CD14-positive monocyte (primary cell): ENCODE results near the gene UBR2. TPM values are rescaled to one million over a fixed set of nuclear protein-coding genes. Genes with fewer than 3 reads are reported as not detected.
A peak's percentile ranks its signal among the peaks of the same experiment; 100 is the strongest.
"Not testable (repeated sequence)": the region's sequence is repeated elsewhere in the genome, so short reads cannot be mapped to it uniquely, and the experiment has no call there.

Experiments used
- DNase-seq, 3 donors: peaks; one replicate each; pipeline ENCODE4 v3.0.0-alpha.2; 2011 to 2022
- H2AFZ ChIP-seq: 2 replicates; pipeline ENCODE4 v1.6.0; 2012; ENCODE audit warnings: mild to moderate bottlenecking, low read depth, low read length, inconsistent platforms; ENCODE audit not compliant: insufficient read depth, poor library complexity, severe bottlenecking
- H3K27ac ChIP-seq, 2 donors: 1 replicate in 1 of 2; 2 replicates in 1 of 2; pipeline ENCODE4 v1.5.1; 2012 to 2013; ENCODE audit warnings: low read length in 2 of 2, control low read depth in 1 of 2, inconsistent platforms in 1 of 2, low read depth in 1 of 2, mild to moderate bottlenecking in 1 of 2
- H3K27me3 ChIP-seq, 2 donors: one replicate each; pipeline versions ENCODE4 v1.6.0 to v1.6.1; 2011 to 2013; ENCODE audit warnings: low read length in 2 of 2; ENCODE audit not compliant: control insufficient read depth in 2 of 2, insufficient read depth in 2 of 2
- H3K36me3 ChIP-seq, 2 donors: replicated peaks in 1 of 2; 1 replicate in 1 of 2; 2 replicates in 1 of 2; pipeline versions ENCODE4 v1.5.1 to v1.6.1; 2012 to 2013; ENCODE audit warnings: low read length in 2 of 2, control low read depth in 1 of 2, inconsistent platforms in 1 of 2, mild to moderate bottlenecking in 1 of 2; ENCODE audit not compliant: insufficient read depth in 2 of 2, control insufficient read depth in 1 of 2
- H3K4me1 ChIP-seq, 2 donors: 1 replicate in 1 of 2; 2 replicates in 1 of 2; pipeline versions ENCODE4 v1.5.1 to v1.6.1; 2012 to 2013; ENCODE audit warnings: low read length in 2 of 2, control low read depth in 1 of 2, inconsistent platforms in 1 of 2, mild to moderate bottlenecking in 1 of 2, moderate library complexity in 1 of 2; ENCODE audit not compliant: insufficient read depth in 2 of 2, control insufficient read depth in 1 of 2
- H3K4me2 ChIP-seq: replicated peaks from 2 replicates; pipeline ENCODE3; 2012; ENCODE audit warnings: low read length, moderate library complexity, mild to moderate bottlenecking; ENCODE audit not compliant: poor library complexity, severe bottlenecking; ENCODE audit errors: extremely low read depth
- H3K4me3 ChIP-seq, 3 experiments: fragments of 200-600 bp in 1 of 3; sonication (generic) in 1 of 3; replicated peaks in 1 of 3; 1 replicate in 2 of 3; 2 replicates in 1 of 3; pipeline ENCODE4 v1.5.1; 2011 to 2013; ENCODE audit warnings: low read length in 3 of 3, mild to moderate bottlenecking in 3 of 3, control low read depth in 2 of 3, low read depth in 2 of 3, inconsistent platforms in 1 of 3, moderate library complexity in 1 of 3
- H3K79me2 ChIP-seq: 2 replicates; pipeline ENCODE4 v1.6.0; 2012; ENCODE audit warnings: mild to moderate bottlenecking, control low read depth, inconsistent platforms, low read length, moderate library complexity; ENCODE audit not compliant: insufficient read depth
- H3K9ac ChIP-seq: 2 replicates; pipeline ENCODE4 v1.6.0; 2017; ENCODE audit warnings: low read length, mild to moderate bottlenecking; ENCODE audit not compliant: insufficient read depth, poor library complexity, severe bottlenecking
- H3K9me3 ChIP-seq, 2 donors: replicated peaks in 1 of 2; 1 replicate in 1 of 2; 2 replicates in 1 of 2; pipeline versions ENCODE4 v1.5.1 to v1.6.1; 2012 to 2013; ENCODE audit warnings: low read length in 2 of 2, control low read depth in 1 of 2; ENCODE audit not compliant: control insufficient read depth in 1 of 2, insufficient read depth in 1 of 2
- H4K20me1 ChIP-seq: 2 replicates; pipeline ENCODE4 v1.6.0; 2012; ENCODE audit warnings: mild to moderate bottlenecking, low read length, control low read depth, moderate library complexity; ENCODE audit not compliant: insufficient read depth
- H3K27ac Mint-ChIP-seq, 7 donors: one replicate each; pipeline ENCODE4 v1.8.0; 2020; ENCODE audit warnings: mild to moderate bottlenecking in 7 of 7, mixed read lengths in 7 of 7, moderate library complexity in 6 of 7, inconsistent platforms in 2 of 7
- H3K27me3 Mint-ChIP-seq, 3 donors: one replicate each; pipeline ENCODE4 v1.8.0; 2021 to 2022; ENCODE audit warnings: low read depth in 3 of 3, mild to moderate bottlenecking in 3 of 3, mixed read lengths in 3 of 3, moderate library complexity in 3 of 3, inconsistent platforms in 1 of 3
- H3K36me3 Mint-ChIP-seq, 2 donors: one replicate each; pipeline ENCODE4 v1.8.0; 2020; ENCODE audit warnings: mixed read lengths in 2 of 2, inconsistent platforms in 1 of 2, mild to moderate bottlenecking in 1 of 2
- H3K4me1 Mint-ChIP-seq: one replicate; pipeline ENCODE4 v1.8.0; 2020; ENCODE audit warnings: mild to moderate bottlenecking, mixed read lengths
- H3K4me3 Mint-ChIP-seq, 2 donors: one replicate each; pipeline ENCODE4 v1.8.0; 2020; ENCODE audit warnings: mild to moderate bottlenecking in 2 of 2, mixed read lengths in 2 of 2, moderate library complexity in 1 of 2
- H3K9me3 Mint-ChIP-seq, 7 donors: one replicate each; pipeline ENCODE4 v1.8.0; 2020 to 2022; ENCODE audit warnings: mixed read lengths in 7 of 7, mild to moderate bottlenecking in 6 of 7, moderate library complexity in 6 of 7, inconsistent platforms in 2 of 7
- WGBS: methylation state at CpG from one replicate; pipeline ENCODE4 v1.1.5; 2013; ENCODE audit warnings: missing lambda C conversion rate; ENCODE audit not compliant: insufficient coverage; 5-methylcytosine and 5-hydroxymethylcytosine counted together
- intact Hi-C, 2 donors: fragments of 100-400 bp; cut with micrococcal nuclease; formaldehyde crosslinking; loops; one replicate each; pipeline versions ENCODE4 v1.15.0 to v1.15.1; 2023
- polyA plus RNA-seq, 3 donors: library from polyadenylated mRNA; depleted of rRNA in 1 of 3; unstranded in 2 of 3; stranded (reverse) in 1 of 3; fragments of 300-500 nt in 2 of 3; fragments of >200 nt in 1 of 3; fragmentation: Illumina TruSeq in 2 of 3; gene quantifications; 1 replicate in 2 of 3; 2 replicates in 1 of 3; pipeline ENCODE4 v1.2.3, GENCODE V29; 2012 to 2021
- TF ChIP-seq, protein P1 (sequence below): fragments of 200-600 bp; IDR thresholded peaks from one replicate; pipeline ENCODE4 v1.8.0; 2022; ENCODE audit warnings: antibody characterized with exemption, mild to moderate bottlenecking

Gene UBR2
- polyA plus RNA-seq, 3 donors, result 9.0 to 17.8 (median 12.8) TPM

DNA sequence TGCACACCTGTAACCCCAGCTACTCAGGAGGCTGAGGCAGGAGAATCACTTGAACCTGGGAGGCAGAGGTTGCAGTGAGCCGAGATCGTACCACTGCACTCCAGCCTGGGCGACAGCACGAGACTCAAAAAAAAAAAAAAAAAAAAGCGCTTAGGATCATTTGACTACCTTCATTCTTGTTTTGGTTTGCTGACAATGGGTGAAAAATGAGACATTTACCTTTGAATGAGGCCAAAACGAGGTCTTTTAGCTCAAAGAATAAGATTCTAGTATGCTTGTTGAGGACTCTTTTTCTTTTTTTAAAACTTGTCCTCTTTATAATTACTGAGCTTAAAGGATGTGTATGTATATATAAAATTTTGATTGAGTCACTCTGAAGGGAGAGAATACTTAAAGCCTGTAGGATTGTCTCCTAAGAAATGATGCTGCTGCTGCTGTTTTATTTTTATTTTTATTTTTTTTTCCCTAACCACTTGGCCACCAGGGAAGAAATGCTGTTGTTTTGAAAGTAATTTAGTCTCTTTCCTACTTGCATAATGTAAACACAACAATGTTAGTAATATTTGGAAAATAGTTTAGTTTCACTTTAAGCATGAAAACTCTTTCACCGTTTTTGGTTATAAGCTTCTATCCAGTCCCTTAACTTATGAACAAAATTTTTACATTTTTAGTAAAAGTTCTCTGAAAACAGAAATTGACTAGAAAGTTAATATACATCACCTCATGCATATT lies 7.9 kb downstream of the UBR2 start:
- H3K27me3 Mint-ChIP-seq, result no peaks in the 10 kb centered on the region
- intact Hi-C loops, result no loop called here
- no peaks in the 10 kb centered on the region for H3K9me3 Mint-ChIP-seq
- H3K27ac Mint-ChIP-seq, result peak overlapping the region in 6 of 7 donors; percentile 50 to 94 (median 64)
- TF ChIP-seq, protein P1, sequence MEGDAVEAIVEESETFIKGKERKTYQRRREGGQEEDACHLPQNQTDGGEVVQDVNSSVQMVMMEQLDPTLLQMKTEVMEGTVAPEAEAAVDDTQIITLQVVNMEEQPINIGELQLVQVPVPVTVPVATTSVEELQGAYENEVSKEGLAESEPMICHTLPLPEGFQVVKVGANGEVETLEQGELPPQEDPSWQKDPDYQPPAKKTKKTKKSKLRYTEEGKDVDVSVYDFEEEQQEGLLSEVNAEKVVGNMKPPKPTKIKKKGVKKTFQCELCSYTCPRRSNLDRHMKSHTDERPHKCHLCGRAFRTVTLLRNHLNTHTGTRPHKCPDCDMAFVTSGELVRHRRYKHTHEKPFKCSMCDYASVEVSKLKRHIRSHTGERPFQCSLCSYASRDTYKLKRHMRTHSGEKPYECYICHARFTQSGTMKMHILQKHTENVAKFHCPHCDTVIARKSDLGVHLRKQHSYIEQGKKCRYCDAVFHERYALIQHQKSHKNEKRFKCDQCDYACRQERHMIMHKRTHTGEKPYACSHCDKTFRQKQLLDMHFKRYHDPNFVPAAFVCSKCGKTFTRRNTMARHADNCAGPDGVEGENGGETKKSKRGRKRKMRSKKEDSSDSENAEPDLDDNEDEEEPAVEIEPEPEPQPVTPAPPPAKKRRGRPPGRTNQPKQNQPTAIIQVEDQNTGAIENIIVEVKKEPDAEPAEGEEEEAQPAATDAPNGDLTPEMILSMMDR, result no peak
- Histone ChIP-seq H3K36me3 (peaks cover 28 to 38% of the 10 kb centered on the region in 2 donors), H3K27me3 (no peaks in the 10 kb centered on the region), H4K20me1 (peaks cover 69% of the 10 kb centered on the region), H3K4me2 (peak overlapping the region; percentile 30), H3K4me3 (no peak overlapping the region), H3K79me2 (peaks cover 100% of the 10 kb centered on the region), H3K4me1 (peaks cover 28 to 54% of the 10 kb centered on the region in 2 donors), H3K9me3 (no peaks in the 10 kb centered on the region), H3K27ac (peak overlapping the region in 1 of 2 donors; percentile 71), H3K9ac (no peak overlapping the region), H2AFZ (no peak overlapping the region)
- DNase-seq, result no peak
- peaks cover 35% of the 10 kb centered on the region for H3K4me1 Mint-ChIP-seq
- WGBS, result no CpG with 5 or more reads among the region's 7 CpGs
- H3K36me3 Mint-ChIP-seq, result peaks cover 36 to 47% of the 10 kb centered on the region in 2 donors
- H3K4me3 Mint-ChIP-seq, result no peak overlapping the region

DNA sequence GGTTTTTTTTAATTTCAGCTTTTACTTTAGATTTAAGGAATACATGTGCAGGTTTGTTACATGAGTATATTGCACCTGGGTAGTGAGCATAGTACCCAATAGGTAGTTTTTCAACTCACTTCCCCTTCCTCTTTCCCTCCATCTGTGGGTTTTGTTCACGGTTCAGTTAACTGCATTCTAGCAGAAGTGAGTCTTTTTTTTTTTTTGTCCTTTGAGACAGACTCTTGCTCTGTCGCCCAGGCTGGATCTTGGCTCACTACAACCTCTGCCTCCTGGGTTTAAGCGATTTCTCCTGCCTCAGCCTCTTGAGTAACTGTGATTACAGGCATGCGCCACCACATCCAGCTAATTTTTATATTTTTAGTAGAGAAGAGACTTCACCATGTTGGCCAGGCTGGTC lies 8.7 kb downstream of the UBR2 start:
- intact Hi-C loops, result no loop called here
- peak in 2 of 3 donors; percentile 44 to 53 for DNase-seq
- Mint-ChIP-seq H3K36me3 (peaks cover 33 to 45% of the 10 kb centered on the region in 2 donors), H3K9me3 (no peaks in the 10 kb centered on the region), H3K27me3 (no peaks in the 10 kb centered on the region), H3K4me1 (peaks cover 29% of the 10 kb centered on the region), H3K4me3 (peak overlapping the region; percentile 17 to 39), H3K27ac (peak overlapping the region; percentile 68 to 94 (median 85))
- Histone ChIP-seq H3K4me2 (peak overlapping the region; percentile 30), H3K4me3 (no peak overlapping the region), H4K20me1 (peaks cover 76% of the 10 kb centered on the region), H3K9me3 (no peaks in the 10 kb centered on the region), H3K9ac (peak overlapping the region; percentile 21), H3K27me3 (no peaks in the 10 kb centered on the region), H3K79me2 (peaks cover 100% of the 10 kb centered on the region), H2AFZ (no peak overlapping the region), H3K4me1 (peaks cover 23 to 47% of the 10 kb centered on the region in 2 donors), H3K36me3 (peaks cover 33 to 46% of the 10 kb centered on the region in 2 donors), H3K27ac (peak overlapping the region; percentile 29 to 71)
- TF ChIP-seq, protein P1, result no peak
- WGBS, result no CpG with 5 or more reads among the region's 4 CpGs

DNA sequence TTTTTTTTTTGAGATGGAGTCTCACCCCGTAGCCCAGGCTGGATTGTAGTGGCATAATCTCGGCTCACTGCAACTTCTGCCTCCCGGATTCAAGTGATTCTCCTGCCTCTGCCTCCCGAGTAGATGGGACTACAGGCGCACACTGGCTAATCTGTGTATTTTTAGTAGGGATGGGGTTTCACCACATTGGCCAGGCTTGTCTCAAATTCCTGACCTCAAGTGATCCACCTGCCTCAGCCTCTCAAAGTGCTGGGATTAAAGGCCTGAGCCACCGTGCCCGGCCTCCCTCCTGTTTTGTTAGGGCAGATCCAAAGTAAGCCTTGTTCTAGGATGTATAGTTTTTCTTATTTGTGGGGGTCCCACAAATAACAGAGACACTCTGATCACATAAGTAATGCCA lies 12.7 kb downstream of the UBR2 start:
- H3K9ac ChIP-seq, H2AFZ ChIP-seq, H3K9me3 Mint-ChIP-seq, H3K4me3 Mint-ChIP-seq, H3K4me2 ChIP-seq, H3K27me3 Mint-ChIP-seq, DNase-seq, H3K4me3 ChIP-seq, H3K9me3 ChIP-seq, H3K27me3 ChIP-seq, intact Hi-C loops: not testable (repeated sequence)
- peaks cover 21% of the 10 kb centered on the region for H3K4me1 Mint-ChIP-seq
- 100% methylated on average over 5 of the region's 7 CpGs for WGBS
- H3K27ac ChIP-seq, result peak overlapping the region in 1 of 2 donors; percentile 11
- H3K4me1 ChIP-seq, result peaks cover 6 to 16% of the 10 kb centered on the region in 2 donors
- H3K36me3 ChIP-seq, result peaks cover 43 to 84% of the 10 kb centered on the region in 2 donors
- H4K20me1 ChIP-seq, result peaks cover 100% of the 10 kb centered on the region
- peaks cover 100% of the 10 kb centered on the region for H3K79me2 ChIP-seq
- peak overlapping the region in 1 of 7 donors; percentile 41 for H3K27ac Mint-ChIP-seq
- H3K36me3 Mint-ChIP-seq, result peaks cover 54 to 73% of the 10 kb centered on the region in 2 donors
